Peyer's patch (tissue), 4 donors: Measurements from ENCODE around the gene TMEM231. TPM values are rescaled to one million over a fixed set of nuclear protein-coding genes. Genes with fewer than 3 reads are reported as not detected.

ENCODE experiments used
- DNase-seq, 3 donors: peaks; one replicate each; pipeline ENCODE4 v3.0.0-alpha.2; 2017 to 2019
- H3K27ac ChIP-seq, 4 donors: fragments of 200-600 bp; sonication (generic); one replicate each; pipeline ENCODE4 v1.5.1; 2016 to 2019
- H3K27me3 ChIP-seq, 2 donors: fragments of 200-600 bp; sonication (generic); one replicate each; pipeline ENCODE4 v1.5.1; 2019
- H3K36me3 ChIP-seq, 3 donors: fragments of 200-600 bp; sonication (generic); one replicate each; pipeline ENCODE4 v1.5.1; 2016 to 2019
- H3K4me1 ChIP-seq, 4 donors: fragments of 200-600 bp; sonication (generic); one replicate each; pipeline ENCODE4 v1.5.1; 2016 to 2019
- H3K4me3 ChIP-seq, 4 donors: fragments of 200-600 bp; sonication (generic); 1 replicate in 3 of 4; 2 replicates in 1 of 4; pipeline ENCODE4 v1.5.1; 2016 to 2019; ENCODE audit warnings: mild to moderate bottlenecking in 1 of 4
- H3K9me3 ChIP-seq, 4 donors: fragments of 200-600 bp; sonication (generic); one replicate each; pipeline ENCODE4 v1.5.1; 2016 to 2019; ENCODE audit warnings: mild to moderate bottlenecking in 1 of 4
- CTCF ChIP-seq, 6 experiments: fragments of 450-650 bp in 4 of 6; fragments of 200-600 bp in 2 of 6; sonication (generic) in 1 of 6; IDR thresholded peaks; one replicate each; pipeline ENCODE4 v1.5.1; 2017 to 2019; ENCODE audit warnings: antibody characterized with exemption in 6 of 6, mild to moderate bottlenecking in 3 of 6, moderate library complexity in 1 of 6
- POLR2A ChIP-seq, 2 donors: fragments of 450-650 bp; IDR thresholded peaks; one replicate each; pipeline ENCODE4 v1.5.1; 2017; ENCODE audit warnings: antibody characterized with exemption in 2 of 2, mild to moderate bottlenecking in 2 of 2, moderate library complexity in 2 of 2
- total RNA-seq, 4 donors: library from RNA; depleted of rRNA; stranded (reverse); fragments of >200 nt; gene quantifications; one replicate each; pipeline ENCODE4 v1.1.0, GENCODE V29; 2016

The TMEM231 gene
- total RNA-seq, 4 donors from 2014 or later = 3.3 to 17.9 (median 4.0) TPM

GRCh38 chr16:75537776-75538175 is 18.3 kb downstream of the TMEM231 start:
- H3K27ac ChIP-seq = peak overlapping the region in 3 of 4 donors; percentile 7 to 85 (median 68)

GRCh38 chr16:75535901-75536300 is 20.2 kb downstream of the TMEM231 start, which contains the start of gene CHST5:
CHST5 (minus strand) TSS chr16:75536108; CDS start chr16:75530384, 5,724 bp downstream.
- H3K36me3 ChIP-seq = peaks cover 0 to 14% (median 0%) of the 10 kb centered on the region in 3 donors
- H3K27ac ChIP-seq = peak within 1 kb of the TSS in 3 of 4 donors; percentile 77 to 85 (median 84)
- H3K27me3 ChIP-seq = no peaks in the 10 kb centered on the region
- H3K9me3 ChIP-seq = no peaks in the 10 kb centered on the region
- DNase-seq = peak in 2 of 3 donors; percentile 87 to 90
- peak; percentile 88 to 91 for TF ChIP-seq POLR2A (IDR thresholded peaks at IDR 0.05)
- TF ChIP-seq CTCF (IDR thresholded peaks at IDR 0.05) = no peak
- peaks cover 0 to 22% (median 0%) of the 10 kb centered on the region in 4 donors for H3K4me1 ChIP-seq
- H3K4me3 ChIP-seq = peak within 1 kb of the TSS in 3 of 4 donors; percentile 26 to 59 (median 57)

More at GRCh38 chr16:75537776-75538175, 18.3 kb downstream of the TMEM231 start:
- peak in 1 of 3 donors; percentile 58 for DNase-seq
- Histone ChIP-seq H3K27me3 (no peaks in the 10 kb centered on the region), H3K36me3 (peaks cover 0 to 7% (median 0%) of the 10 kb centered on the region in 3 donors), H3K4me3 (no peak overlapping the region), H3K9me3 (no peaks in the 10 kb centered on the region), H3K4me1 (peaks cover 0 to 26% (median 0%) of the 10 kb centered on the region in 4 donors)
- TF ChIP-seq POLR2A (IDR thresholded peaks at IDR 0.05) (no peak), CTCF (IDR thresholded peaks at IDR 0.05) (no peak)

GRCh38 chr16:75535211-75535843 is 20.7 kb downstream of the TMEM231 start:
- peak overlapping the region in 3 of 4 donors; percentile 26 to 59 (median 57) for H3K4me3 ChIP-seq
- H3K36me3 ChIP-seq = peaks cover 0 to 18% (median 0%) of the 10 kb centered on the region in 3 donors
- no peaks in the 10 kb centered on the region for H3K9me3 ChIP-seq
- peaks cover 0 to 19% (median 0%) of the 10 kb centered on the region in 4 donors for H3K4me1 ChIP-seq
- peak overlapping the region in 3 of 4 donors; percentile 77 to 85 (median 84) for H3K27ac ChIP-seq
- H3K27me3 ChIP-seq = no peaks in the 10 kb centered on the region
- DNase-seq = no peak
- no peak for TF ChIP-seq POLR2A (IDR thresholded peaks at IDR 0.05)
- TF ChIP-seq CTCF (IDR thresholded peaks at IDR 0.05) = no peak

GRCh38 chr16:75534560-75535205 is 21.4 kb downstream of the TMEM231 start:
- H3K4me3 ChIP-seq = peak overlapping the region in 3 of 4 donors; percentile 26 to 59 (median 57)
- H3K27me3 ChIP-seq = no peaks in the 10 kb centered on the region
- H3K9me3 ChIP-seq = no peaks in the 10 kb centered on the region
- peaks cover 0 to 25% (median 0%) of the 10 kb centered on the region in 3 donors for H3K36me3 ChIP-seq
- peaks cover 0 to 13% (median 0%) of the 10 kb centered on the region in 4 donors for H3K4me1 ChIP-seq
- TF ChIP-seq POLR2A (IDR thresholded peaks at IDR 0.05) = no peak
- no peak for TF ChIP-seq CTCF (IDR thresholded peaks at IDR 0.05)
- peak; percentile 5 to 61 (median 43) for DNase-seq
- peak overlapping the region in 3 of 4 donors; percentile 77 to 85 (median 84) for H3K27ac ChIP-seq

- peak overlapping the region in 2 of 4 donors; percentile 22 to 85 for H3K27ac ChIP-seq
These were observed 23.3 kb downstream of the TMEM231 start for GRCh38 chr16:75532791-75533190.

More at GRCh38 chr16:75532791-75533190, 23.3 kb downstream of the TMEM231 start:
- Histone ChIP-seq H3K36me3 (peaks cover 0 to 37% (median 0%) of the 10 kb centered on the region in 3 donors), H3K4me1 (peaks cover 0 to 16% (median 0%) of the 10 kb centered on the region in 4 donors), H3K27me3 (no peaks in the 10 kb centered on the region), H3K4me3 (peak overlapping the region in 2 of 4 donors; percentile 38 to 59), H3K9me3 (no peaks in the 10 kb centered on the region)
- TF ChIP-seq CTCF (IDR thresholded peaks at IDR 0.05) (no peak), POLR2A (IDR thresholded peaks at IDR 0.05) (no peak)
- peak in 1 of 3 donors; percentile 40 for DNase-seq
